HG03558 (cell line): ENCODE data around the gene SCG3.

Experiments used
- ATAC-seq: cut with Tn5 transposase; IDR thresholded peaks from one replicate; pipeline ENCODE4 v1.9.1; 2021; ENCODE audit warnings: moderate number of reproducible peaks; ENCODE audit not compliant: unreplicated experiment; ENCODE audit errors: extremely low read depth

SCG3 gene

DNA sequence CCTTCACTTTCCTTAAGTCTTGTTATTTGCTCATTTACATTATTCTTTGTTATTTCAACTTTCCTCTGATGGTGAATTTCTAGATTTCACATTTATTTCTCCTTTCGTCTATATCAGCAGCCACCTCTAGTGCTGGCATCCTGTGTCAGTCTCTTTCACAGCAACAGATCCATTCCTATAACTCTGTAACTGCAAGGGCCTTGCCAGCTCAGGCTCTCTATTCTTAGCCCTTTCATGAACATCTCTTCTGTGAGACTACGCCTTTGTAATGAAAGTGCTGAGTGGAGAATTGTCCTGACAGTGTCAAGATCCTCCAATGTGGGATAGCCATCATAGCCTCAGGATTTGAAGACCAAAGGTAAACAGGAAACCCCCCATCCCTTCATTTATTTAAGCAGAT lies 3.9 kb upstream of the SCG3 start:
- no peak for ATAC-seq

DNA sequence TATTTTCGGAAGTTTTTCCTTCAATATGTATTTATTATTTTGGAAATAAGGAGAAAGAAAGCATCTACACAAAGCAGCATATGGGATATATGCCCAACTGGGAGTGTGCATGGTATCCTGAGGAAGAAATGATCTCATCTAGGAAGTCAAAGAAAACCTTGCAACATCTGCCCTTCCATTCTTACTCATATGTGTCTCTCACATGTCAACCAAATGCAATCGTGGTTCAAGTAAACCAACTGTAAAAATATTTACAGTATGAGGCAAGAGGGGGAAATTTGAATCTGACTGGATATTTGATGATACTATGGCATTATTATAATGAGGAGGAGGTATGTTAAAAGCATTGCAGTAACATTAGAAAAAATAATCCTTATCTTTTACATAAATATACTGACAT lies 3.2 kb upstream of the SCG3 start:
- ATAC-seq: no peak

- no peak for ATAC-seq
Observed at GRCh38 chr15:51680321-51680720, 982 bp upstream of the SCG3 start.

DNA sequence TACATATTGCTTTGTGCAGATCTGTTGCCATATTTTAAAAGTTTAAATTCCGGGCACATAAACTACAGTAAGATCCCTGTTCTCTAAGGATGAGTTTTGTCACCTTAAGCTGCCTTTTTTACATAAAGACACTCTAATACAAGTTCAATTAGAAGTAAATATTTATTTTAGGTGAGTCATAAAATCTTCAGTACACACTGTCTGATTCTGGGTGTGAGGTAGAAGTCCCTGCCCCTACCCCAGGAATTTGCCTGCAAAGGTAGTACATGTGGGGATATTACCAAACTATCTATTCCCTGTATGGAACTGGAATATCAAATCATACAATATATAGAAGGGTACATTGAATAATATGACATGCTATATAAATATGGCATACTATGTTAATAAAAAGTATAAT lies 6.3 kb downstream of the SCG3 start:
- no peak for ATAC-seq

- no peak for ATAC-seq
Observed at GRCh38 chr15:51688863-51689262, 7.6 kb downstream of the SCG3 start.

DNA sequence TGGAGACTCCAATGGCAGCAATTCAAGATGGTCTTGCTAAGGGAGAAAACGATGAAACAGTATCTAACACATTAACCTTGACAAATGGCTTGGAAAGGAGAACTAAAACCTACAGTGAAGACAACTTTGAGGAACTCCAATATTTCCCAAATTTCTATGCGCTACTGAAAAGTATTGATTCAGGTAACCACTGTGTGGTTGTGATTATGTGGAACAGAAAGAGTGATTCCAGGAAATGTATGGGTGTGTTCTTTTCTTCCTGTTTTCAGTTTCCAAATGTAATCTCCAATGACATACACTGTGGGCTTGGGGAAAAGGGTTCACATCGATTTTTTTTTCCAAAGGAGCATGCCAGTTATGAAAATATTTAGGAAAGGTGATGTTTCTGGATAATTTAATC lies 10.9 kb downstream of the SCG3 start:
- ATAC-seq: no peak

- no peak for ATAC-seq
Observed at GRCh38 chr15:51696566-51696965, 15.3 kb downstream of the SCG3 start.

DNA sequence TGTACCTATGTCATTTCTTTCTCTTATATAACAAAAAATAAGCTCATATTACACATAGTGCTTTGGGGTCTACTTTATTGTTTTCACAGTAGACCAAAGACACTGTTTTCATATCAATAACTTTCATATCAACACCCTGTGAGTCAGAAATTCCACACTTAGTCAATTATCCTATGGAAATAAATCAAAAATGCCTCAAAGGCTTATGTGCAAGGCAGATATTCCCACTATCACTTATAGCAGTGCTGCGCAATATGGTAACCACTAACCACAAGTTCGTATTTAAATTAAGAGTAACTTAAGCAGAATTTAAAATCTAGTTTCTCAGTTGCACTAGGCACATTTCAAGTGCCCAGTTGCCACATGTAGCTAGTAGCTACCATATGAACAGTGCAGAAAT lies 15.9 kb downstream of the SCG3 start:
- ATAC-seq: no peak

- no peak for ATAC-seq
Observed at GRCh38 chr15:51699373-51699772, 18.1 kb downstream of the SCG3 start.

GRCh38 chr15:51702710-51703109 lies 21.4 kb downstream of the SCG3 start:
- no peak for ATAC-seq

DNA sequence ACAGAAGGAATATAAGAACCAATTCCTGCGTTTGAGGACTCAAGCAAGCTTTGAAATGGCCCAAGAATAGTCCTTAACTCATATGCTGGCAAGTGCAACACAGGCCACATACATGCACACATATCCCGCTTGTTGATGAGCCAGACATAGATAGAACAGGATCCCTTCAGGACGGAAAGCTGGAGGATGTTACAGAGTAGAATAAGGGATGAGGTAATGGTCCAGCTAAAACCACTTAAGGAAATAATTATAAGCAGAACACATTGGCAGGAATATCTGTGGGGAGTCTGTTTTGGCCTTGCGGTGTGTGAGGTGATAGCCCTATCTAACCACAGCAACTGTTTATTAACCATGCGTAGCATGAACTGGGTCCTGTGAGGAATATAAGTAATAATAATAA lies 25.0 kb downstream of the SCG3 start:
- ATAC-seq: no peak

DNA sequence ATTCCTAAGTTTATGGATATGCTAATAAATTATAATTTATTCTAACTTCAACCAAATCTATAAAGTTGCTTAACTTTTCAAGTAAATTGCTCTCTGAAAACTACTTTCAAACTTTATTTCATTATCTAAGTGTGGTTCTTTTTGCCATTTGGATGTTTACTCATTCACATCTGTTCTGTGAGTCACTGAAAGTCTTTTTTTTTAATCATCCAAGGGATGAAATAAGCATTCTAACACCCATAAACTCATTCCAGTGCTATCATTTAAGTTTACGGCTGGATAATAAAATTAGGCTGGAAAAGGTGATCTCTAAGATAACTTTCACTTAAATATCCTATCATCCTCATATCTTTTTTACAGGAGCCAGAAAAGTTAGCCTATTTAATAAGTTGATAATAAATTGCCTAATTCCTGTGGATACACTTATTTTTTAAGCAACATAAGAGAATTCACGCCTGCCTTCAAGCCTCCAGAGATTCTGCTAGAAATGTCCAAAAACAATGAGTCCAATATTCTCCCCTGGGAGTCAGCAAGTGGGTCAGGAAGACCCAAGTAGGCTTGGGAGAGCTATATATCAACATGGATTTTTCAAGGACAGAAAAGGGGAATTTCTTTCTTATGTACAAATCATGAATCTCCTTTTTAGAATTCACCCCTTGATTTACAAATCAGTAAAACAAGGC lies 25.8 kb downstream of the SCG3 start:
- no peak for ATAC-seq

DNA sequence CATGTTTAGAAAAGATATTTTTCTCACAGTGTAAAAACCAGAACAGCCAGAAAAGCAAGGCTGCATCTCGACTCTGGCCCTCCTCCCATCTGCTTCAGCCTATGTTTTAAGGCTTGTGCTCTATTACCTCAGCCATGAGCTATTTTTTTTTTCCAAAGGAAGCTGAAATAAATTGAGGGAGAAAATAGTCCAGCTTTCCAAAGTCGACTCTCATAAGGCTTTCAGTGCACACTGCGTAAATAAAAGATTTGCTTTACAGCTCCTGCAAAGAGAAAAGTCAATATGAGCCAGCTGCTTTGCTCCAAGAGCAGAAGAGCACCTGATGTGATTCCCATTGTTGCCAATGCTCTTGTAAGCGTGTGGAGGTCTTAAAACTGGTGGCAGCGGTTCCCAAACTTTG lies 26.7 kb downstream of the SCG3 start:
- no peak for ATAC-seq

- no peak for ATAC-seq
Observed at GRCh38 chr15:51709031-51709430, 27.7 kb downstream of the SCG3 start.

- no peak for ATAC-seq
Observed at GRCh38 chr15:51714162-51714561, 32.9 kb downstream of the SCG3 start.

DNA sequence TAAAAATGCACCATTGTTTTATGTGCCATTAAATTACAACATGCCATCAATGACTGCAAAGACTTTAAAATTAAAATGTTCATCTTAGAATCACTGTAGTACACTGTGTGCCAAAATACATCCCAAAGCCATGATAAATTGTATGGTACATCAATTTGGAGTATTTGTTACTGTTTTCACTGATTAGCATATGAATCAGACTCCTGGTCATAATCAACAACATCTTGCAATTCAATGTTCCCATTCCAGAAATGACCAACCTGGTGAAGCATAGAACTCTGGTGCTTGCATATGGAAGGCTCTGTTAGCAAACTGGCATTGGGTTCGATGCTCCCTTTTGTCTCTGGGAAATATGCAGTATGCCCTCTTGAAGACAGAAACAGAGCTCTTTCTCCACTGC lies 33.6 kb downstream of the SCG3 start:
- ATAC-seq: no peak

- no peak for ATAC-seq
Observed at GRCh38 chr15:51718219-51718618, 36.9 kb downstream of the SCG3 start.

DNA sequence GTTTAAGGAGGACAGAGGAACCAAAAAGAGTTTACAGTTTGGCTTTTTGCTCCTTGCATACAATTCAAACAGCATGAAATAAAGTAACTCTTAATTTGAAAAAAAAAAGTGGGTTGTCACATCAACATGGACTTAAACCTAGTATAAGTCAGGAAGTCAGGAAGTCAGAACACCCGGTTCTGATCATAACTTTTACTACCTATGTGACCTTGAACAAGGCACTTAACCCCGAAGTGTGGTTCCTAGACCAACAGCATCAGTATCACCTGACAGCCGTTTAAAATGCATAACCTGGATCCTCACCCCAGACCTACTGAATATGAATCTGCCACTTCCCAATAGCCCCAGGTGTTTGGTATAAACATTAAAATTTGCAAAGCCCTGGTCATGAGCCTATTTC lies 37.4 kb downstream of the SCG3 start:
- no peak for ATAC-seq

GRCh38 chr15:51720201-51720995 lies 39.1 kb downstream of the SCG3 start:
- ATAC-seq: no peak

DNA sequence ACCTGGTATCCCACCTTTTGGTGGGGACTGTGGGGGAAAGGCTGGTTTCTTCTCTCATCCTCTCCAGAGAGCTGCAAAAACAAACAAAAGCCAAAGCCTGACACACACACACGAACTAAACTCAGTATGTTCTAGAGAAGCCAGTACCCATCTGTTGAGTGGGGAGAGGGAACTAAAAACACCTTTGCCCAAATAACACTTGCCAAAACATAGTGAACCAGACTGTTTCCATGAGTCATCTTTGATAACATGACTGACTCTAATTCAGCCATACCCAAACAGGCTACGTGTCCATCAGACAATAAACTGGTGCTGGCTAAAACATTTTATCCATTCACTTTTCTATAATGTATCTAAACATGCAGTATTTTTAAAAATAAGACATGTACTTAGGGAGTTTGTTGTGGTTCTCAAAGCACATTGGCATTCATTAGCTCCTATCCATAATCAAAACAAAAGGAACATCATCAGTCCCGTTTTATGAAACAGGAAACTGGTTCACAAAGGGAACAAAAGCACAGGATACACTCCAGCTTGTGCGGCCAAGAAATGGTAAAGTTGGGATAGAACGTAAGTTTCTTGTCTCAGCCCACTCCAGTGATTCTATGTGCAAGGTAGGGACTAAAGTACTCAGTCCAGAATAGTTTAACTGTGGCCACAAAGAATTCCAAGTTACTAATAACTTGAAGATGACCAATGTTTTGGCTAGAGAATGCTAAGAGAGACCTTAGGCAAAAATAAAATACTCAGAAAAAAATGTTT lies 40.1 kb downstream of the SCG3 start:
- no peak for ATAC-seq

DNA sequence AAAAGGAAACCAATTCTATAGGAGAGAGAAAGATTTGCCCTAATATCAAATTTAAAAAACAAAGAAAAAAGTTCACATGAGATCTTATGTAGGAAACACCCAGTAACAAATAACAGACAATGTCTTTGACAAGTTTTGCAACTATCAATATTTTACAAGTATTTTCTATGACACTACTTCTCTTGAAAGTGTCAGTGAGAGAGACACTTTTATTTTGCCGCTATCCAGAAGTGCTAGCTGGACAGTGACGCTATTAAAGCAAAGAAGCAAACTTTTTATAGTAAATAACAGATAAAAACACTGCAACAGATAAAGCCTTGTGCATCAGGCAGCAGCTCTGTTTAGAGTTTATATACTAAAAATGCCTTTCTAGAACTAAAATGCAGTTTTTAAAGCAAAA lies 42.9 kb downstream of the SCG3 start:
- ATAC-seq: no peak
